ENCODE results near the gene DAD1.
A peak's percentile ranks its signal among the peaks of the same experiment; 100 is the strongest.
"Not testable (repeated sequence)": the region's sequence is repeated elsewhere in the genome, so short reads cannot be mapped to it uniquely, and the experiment has no call there.

Gene DAD1

GRCh38 chr14:22567437-22567836 is 21.6 kb downstream of the DAD1 start:
- no peak for DNase-seq (ENCODE audit: low spot score)

- DNase-seq (ENCODE audit: low spot score) = no peak
These were observed 22.2 kb downstream of the DAD1 start for GRCh38 chr14:22566845-22567244.

DNA sequence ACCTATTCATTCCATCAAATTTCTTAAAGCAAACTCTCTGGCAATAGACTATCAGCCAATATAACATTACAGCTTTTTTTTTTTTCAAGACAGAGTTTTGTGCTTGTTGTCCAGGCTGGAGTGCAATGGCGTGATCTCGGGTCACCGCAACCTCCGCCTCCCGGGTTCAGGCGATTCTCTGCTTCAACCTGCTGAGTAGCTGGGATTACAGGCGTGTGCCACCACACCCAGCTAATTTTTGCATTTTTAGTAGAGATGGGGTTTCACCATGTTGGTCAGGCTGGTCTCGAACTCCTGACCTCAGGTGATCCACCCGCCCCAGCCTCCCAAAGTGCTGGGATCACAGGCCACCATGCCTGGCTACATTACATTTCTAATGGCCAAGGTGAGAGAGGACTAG is 22.8 kb downstream of the DAD1 start:
- not testable (repeated sequence) for DNase-seq (ENCODE audit: low spot score)

GRCh38 chr14:22565391-22565945 is 23.6 kb downstream of the DAD1 start:
- DNase-seq (ENCODE audit: low spot score) = no peak

DNA sequence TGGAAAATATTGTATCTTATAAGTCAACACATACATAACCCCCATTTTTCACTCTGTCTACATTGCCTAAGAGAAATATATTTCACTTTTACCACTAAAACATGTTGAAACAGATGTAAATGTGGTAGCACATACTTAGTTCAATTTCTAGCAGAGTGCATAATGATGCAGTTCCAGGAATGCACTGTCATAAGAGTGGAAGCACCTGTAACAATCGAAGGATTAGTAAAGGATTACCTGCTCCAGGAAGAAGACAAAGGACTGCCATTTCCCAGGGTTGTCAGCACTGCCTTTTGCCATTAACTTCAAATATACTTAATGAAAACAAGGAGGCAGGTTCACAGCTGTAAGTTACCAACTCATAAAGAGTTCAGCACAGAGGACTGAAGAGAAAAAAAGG is 24.6 kb downstream of the DAD1 start:
- no peak for DNase-seq (ENCODE audit: low spot score)

- no peak for DNase-seq (ENCODE audit: low spot score)
These were observed 25.0 kb downstream of the DAD1 start for GRCh38 chr14:22563987-22564386.

GRCh38 chr14:22561661-22562579 is 27.1 kb downstream of the DAD1 start:
- DNase-seq (ENCODE audit: low spot score) = no peak

DNA sequence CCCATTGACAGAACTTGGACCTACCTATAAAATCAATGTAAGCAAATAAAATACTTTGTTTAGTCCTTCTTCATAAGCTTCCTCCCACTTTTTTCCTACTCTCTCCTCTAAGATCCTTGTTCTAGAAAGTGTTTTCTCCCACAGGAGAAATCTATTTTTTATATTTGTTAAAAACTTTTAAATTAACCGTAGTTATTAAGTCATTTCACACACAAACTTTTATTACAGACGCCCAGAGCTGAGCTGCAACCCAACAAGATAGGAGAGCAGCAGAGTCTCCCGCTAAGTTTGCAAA is 27.7 kb downstream of the DAD1 start:
- DNase-seq (ENCODE audit: low spot score) = no peak

DNA sequence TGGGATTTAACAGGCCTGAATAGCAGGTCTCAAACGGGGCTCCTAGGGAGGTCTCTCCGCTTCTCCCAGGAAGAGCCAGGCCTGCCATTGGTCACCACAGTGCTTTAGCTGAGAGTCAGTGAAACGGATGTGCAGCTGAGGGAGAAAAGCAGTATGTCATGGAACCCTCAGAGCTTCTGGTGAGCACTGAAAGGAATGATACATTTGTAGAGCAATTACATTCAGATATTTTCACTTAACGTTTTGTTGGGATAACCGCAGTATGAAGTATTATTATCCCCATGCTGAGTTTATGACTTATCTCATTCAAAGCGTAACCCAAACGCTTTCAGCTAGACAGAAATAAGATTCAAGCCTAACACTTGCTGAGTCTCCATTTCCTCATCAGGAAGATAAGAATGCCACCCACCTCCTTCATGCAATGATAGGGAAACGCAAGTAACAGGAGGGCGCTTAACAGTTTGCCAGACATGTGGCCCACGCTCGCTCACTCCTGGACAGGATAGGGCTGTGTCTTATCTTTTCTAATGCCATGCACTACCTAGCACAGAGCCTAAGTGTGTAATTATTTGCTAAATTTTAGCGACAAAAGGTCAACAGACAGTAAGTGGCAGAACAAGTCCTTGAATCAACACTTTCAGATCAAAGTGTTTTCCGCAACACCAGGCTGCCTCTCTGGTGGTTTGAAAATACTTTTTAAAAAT is 28.2 kb downstream of the DAD1 start:
- DNase-seq (ENCODE audit: low spot score) = peak; percentile 64

DNA sequence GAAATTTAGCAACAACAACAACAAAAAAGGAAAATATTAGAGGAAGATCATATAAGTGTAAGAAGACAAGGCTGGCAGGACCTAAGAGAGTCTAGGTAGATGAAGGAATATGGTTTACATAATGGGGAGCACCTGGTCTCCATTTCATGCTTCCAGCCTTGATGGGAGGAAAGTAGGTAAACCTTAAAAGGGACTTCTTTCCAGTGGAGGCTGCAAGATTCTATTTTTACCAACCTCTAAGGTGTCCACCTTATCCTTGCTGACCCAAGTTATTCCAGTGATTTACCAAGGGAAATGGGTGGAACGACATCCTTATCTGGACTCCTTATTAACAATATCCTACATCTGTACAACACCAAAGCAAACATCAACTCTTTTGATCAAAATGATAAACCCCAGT is 30.0 kb downstream of the DAD1 start:
- DNase-seq (ENCODE audit: low spot score) = no peak

- no peak for DNase-seq (ENCODE audit: low spot score)
These were observed 30.7 kb downstream of the DAD1 start for GRCh38 chr14:22558221-22558913.

DNA sequence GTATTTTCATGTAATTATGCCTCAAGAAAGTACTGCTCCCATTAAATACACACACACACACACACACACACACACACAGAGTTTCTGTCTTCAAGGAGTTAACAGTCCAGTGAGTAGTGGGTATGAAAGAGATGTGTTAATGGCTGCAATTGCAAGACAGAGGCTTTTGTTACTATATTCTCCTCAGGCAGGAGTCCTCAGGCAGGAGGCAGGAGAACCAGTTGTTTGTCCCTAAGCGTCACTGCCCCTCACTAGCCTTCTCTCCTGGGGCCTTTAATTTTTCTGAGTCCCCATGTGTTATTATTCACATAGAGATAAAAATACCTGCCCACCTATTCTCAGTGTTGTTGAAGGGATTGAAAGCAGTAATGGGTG is 31.2 kb downstream of the DAD1 start:
- DNase-seq (ENCODE audit: low spot score) = no peak

GRCh38 chr14:22556990-22557623 is 31.9 kb downstream of the DAD1 start:
- DNase-seq (ENCODE audit: low spot score) = peak; percentile 89

GRCh38 chr14:22556021-22556989 is 32.7 kb downstream of the DAD1 start:
- DNase-seq (ENCODE audit: low spot score) = no peak

DNA sequence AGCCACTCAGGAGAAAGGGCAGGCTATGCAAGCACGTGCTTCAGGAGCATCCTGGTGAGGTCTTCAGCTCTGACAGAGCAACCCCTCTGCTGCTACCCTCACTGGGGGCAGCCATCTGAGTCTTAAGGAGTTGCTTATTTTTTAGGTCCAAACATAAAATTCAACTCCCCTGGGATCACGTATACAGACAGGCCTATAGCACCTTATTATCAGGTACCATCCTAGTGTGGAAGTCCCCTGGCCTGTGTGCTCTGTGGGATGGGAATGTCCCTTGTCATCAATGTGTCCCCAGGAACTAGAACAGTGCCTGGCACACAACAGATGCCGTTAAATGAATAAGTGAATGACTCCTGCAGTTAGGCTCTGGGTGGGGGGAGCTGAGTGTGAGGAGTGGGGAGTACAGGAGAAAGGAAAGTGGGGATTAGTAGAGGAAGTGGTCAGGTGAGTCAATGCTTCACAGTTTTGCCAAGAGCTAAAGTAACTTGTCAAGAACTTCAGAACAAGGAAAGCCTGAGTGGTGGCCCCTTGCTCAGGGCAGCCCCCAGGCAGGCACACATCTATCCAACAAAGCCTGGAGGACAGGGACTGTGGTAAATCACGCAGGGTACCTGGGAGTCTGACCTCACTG is 33.5 kb downstream of the DAD1 start:
- no peak for DNase-seq (ENCODE audit: low spot score)

DNA sequence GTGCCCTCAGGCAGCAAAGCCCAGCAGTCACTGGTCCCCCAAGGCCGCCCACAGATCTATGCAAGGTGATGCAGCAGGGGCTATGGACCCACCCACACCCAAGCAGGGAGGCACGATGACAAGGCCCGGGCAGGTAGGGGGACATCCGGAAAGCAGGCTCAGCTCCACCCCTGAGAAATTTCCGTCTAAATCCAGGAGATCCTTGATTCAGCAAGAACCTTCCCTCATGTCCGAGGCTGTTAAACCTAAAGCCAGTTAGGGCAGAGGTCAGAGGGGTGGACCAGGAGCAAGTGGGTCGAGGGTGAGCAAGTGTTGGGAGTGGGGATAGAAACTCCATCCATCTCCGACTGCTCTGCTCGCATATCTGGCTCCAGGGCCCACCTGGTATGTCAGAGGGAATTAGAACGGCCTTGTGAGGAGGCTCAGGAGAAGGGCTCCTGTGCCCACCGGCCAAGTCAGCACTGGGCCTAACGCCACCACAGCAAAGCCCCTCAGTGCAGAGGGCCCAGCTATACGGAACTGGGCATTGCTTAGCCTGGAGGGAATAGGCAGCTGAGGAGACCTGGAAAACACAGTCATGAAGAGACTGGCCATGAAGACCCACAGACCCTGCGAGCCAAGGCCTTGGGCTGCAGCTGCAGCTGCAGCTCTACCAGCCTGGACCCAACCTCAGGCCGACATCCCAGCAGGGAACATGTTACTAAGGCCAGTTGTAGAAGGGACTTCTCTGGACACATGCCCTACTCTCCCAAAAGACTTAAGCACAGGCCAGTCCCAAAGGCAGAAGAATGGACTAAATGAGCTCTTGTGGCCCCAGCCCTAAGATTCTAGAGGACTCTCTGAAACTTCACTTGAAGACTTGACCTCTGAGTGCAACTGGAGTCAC is 34.3 kb downstream of the DAD1 start:
- DNase-seq (ENCODE audit: low spot score) = no peak

- not testable (repeated sequence) for DNase-seq (ENCODE audit: low spot score)
These were observed 35.0 kb downstream of the DAD1 start for GRCh38 chr14:22553861-22554497.

DNA sequence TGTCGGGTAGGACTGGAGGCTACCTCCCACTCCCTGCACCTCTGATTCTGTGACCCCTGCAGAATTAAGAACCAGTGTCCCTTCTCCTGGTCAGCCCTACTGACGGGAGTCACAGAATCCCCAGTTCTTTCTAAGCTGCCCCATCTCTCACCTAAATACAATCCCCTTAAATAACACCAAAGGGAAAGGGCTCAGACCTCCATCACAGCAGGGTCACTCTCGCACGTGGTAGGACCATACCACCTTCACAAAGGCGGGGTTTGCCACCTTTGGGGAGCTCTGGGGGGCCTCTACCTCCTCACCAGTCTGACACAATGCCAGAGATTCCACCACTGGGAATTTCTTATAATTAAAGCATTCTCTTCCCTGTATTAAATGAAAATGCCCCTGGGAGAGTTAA is 35.6 kb downstream of the DAD1 start:
- DNase-seq (ENCODE audit: low spot score) = no peak

DNA sequence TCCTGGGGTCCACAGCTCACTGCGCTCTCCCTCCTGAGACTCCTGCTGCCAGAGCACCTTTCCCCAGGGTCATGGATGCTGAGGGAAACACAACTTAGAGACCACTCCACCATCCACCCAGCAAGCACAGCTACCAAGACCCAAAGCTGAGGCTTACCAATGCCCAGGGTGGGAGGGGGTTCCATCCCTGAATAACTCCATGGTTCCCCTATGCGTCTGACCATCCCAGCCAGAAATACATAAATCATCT is 36.3 kb downstream of the DAD1 start:
- no peak for DNase-seq (ENCODE audit: low spot score)

Measured in hematopoietic multipotent progenitor cell treated with erythropoietin and hydrocortisone succinate and interleukin-3 and kit ligand, for 17 days (in vitro differentiated cells).